Measurements from ENCODE around the gene FNDC7. TPM values are rescaled to one million over a fixed set of nuclear protein-coding genes. Genes with fewer than 3 reads are reported as not detected.

FNDC7 gene
- total and polyA plus RNA-seq, 12 donors, result 0.03 to 0.71 (median 0.17) TPM; not detected in 6

DNA sequence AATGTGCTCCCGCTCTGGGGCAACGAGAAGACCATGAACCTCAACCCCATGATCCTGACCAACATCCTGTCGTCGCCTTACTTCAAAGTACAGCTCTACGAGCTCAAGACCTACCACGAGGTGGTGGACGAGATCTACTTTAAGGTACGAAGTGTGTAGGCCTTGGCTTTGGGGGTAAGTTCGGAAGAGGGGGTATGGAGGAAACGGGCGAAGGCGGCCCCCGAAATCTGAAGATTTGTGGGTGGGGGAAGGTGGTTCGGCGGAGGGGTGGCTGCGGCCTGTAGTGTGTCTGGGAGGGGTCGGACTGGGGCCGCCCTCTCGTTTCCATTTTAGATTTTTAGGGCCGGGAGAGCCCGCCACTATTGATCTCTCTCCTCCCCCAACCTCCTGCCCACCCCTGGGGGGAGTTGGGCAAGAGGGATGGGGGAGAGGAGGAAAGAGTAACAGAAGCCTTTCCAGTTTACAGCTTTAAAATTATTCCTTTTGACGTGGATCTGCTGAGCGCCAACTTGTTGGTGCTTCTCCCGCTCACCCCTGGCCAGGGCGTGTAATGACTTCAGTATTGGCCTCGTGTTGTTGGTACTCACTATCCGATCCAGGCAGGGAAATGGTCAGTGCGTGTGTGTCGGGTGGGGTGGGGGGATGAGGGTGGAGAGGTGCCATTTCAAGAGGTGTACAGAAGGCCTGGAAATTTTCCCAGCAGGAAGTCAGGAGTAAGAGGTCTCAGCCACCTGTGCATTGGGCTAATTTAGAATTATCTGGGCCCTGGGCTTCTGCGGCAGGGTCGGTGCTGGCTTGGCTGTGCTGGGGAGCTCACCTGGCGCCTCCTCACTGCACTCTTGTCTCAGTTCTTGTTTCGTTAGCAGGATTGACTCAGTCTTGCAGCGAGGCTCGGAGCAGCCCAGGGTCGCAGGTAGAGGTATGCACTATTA, 19.7 kb upstream of the FNDC7 start:
- peak; percentile 36 to 75 (median 49) for DNase-seq
- Histone ChIP-seq H3K27ac (peak overlapping the region; percentile 88 to 97 (median 95)), H3K9me3 (replicated peaks in 1 of 3) (no peaks in the 10 kb centered on the region), H3K36me3 (replicated peaks in 1 of 2) (peaks cover 0 to 23% of the 10 kb centered on the region in 2 donors), H3K4me3 (peak overlapping the region; percentile 61 to 93 (median 70)), H3K27me3 (no peaks in the 10 kb centered on the region), H3K4me1 (replicated peaks in 1 of 2) (peaks cover 20 to 36% of the 10 kb centered on the region in 2 donors)
- peak in 2 of 6 experiments; percentile 22 to 40 for TF ChIP-seq CTCF (IDR thresholded peaks at IDR 0.05)
- peak in 1 of 2 donors; percentile 2 for TF ChIP-seq POLR2A (IDR thresholded peaks at IDR 0.05)
- intact Hi-C loops (cut with DNase I), result loop anchor here in 1 of 2 donors (5.0 kb wide), 1 partner anchor 49 kb away; no protein-coding TSS in a partner anchor
- WGBS, 4 donors, result 0 to 2% (median 1%) methylated on average over 27 to 36 of the region's 36 CpGs

DNA sequence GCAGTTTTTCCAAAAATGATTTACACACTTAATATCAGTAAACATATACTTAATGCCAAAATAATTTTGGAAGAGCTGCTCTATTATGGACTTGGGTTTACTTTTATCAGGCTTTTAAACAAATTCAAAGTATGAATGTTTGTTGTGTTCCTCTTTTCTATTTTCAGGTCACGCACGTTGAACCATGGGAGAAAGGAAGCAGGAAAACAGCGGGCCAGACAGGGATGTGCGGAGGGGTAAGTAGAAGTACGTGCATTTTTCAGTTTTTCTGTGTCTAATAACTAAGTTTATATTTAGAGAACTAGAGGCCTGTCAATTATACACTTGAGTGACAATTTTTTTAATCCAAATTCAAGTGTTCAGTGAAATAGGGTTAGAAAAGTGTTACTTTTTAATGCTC, 17.2 kb upstream of the FNDC7 start:
- no peaks in the 10 kb centered on the region for H3K9me3 ChIP-seq (replicated peaks in 1 of 3)
- peaks cover 0 to 49% of the 10 kb centered on the region in 2 donors for H3K36me3 ChIP-seq (replicated peaks in 1 of 2)
- no peak overlapping the region for H3K27ac ChIP-seq
- no peaks in the 10 kb centered on the region for H3K27me3 ChIP-seq
- no peak for DNase-seq
- peaks cover 20 to 36% of the 10 kb centered on the region in 2 donors for H3K4me1 ChIP-seq (replicated peaks in 1 of 2)
- H3K4me3 ChIP-seq, result peak overlapping the region in 1 of 4 donors; percentile 72
- intact Hi-C loops (cut with DNase I), result no loop called here
- no peak for TF ChIP-seq CTCF (IDR thresholded peaks at IDR 0.05)
- TF ChIP-seq POLR2A (IDR thresholded peaks at IDR 0.05), result no peak
- WGBS, 4 donors, result 63 to 74% (median 67%) methylated on average over 5 of the region's 5 CpGs

- no peaks in the 10 kb centered on the region for H3K9me3 ChIP-seq (replicated peaks in 1 of 3)
- peak overlapping the region in 2 of 5 donors; percentile 41 to 53 for H3K27ac ChIP-seq
- H3K36me3 ChIP-seq (replicated peaks in 1 of 2), result peaks cover 0 to 62% of the 10 kb centered on the region in 2 donors
- WGBS, 4 donors, result 76 to 82% (median 81%) methylated on average over 22 of the region's 22 CpGs
- TF ChIP-seq CTCF (IDR thresholded peaks at IDR 0.05) (no peak), POLR2A (IDR thresholded peaks at IDR 0.05) (no peak)
- no peaks in the 10 kb centered on the region for H3K27me3 ChIP-seq
- no peak for DNase-seq
- no peak overlapping the region for H3K4me3 ChIP-seq
- peaks cover 1 to 11% of the 10 kb centered on the region in 2 donors for H3K4me1 ChIP-seq (replicated peaks in 1 of 2)
- intact Hi-C loops (cut with DNase I), result no loop called here
These were observed 13.1 kb upstream of the FNDC7 start for GRCh38 chr1:108699375-108700332.

All from adrenal gland (tissue), 12 donors.